Measurements from ENCODE around the gene IRF2BP2.

- TF ChIP-seq CTCF (IDR thresholded peaks at IDR 0.05) (no peak), POLR2A (IDR thresholded peaks at IDR 0.05) (no peak)
These were observed 51.6 kb downstream of the IRF2BP2 start for GRCh38 chr1:234558330-234558836.

Measured in thyroid gland (tissue), 4 donors.